GM12864 (cell line): ENCODE results near the gene SLC29A4.
"Not testable (repeated sequence)": the region's sequence is repeated elsewhere in the genome, so short reads cannot be mapped to it uniquely, and the experiment has no call there.

Source experiments
- DNase-seq: peaks from one replicate; pipeline ENCODE4 v3.0.0-alpha.2; 2011; ENCODE audit warnings: low read depth
- H3K4me3 ChIP-seq: 2 replicates; pipeline ENCODE4 v1.5.1; 2011; ENCODE audit warnings: mild to moderate bottlenecking, low read depth, low read length, control low read depth
- CTCF ChIP-seq: IDR thresholded peaks from 2 replicates; pipeline ENCODE4 v1.5.1; 2011; ENCODE audit warnings: low read depth, mild to moderate bottlenecking, moderate library complexity, low read length, control low read depth, inconsistent platforms; ENCODE audit errors: missing control alignments

The SLC29A4 gene

GRCh38 chr7:5314864-5315263 lies 32.1 kb downstream of the SLC29A4 start:
- DNase-seq = no peak
- TF ChIP-seq CTCF = no peak
- no peak overlapping the region for H3K4me3 ChIP-seq

DNA sequence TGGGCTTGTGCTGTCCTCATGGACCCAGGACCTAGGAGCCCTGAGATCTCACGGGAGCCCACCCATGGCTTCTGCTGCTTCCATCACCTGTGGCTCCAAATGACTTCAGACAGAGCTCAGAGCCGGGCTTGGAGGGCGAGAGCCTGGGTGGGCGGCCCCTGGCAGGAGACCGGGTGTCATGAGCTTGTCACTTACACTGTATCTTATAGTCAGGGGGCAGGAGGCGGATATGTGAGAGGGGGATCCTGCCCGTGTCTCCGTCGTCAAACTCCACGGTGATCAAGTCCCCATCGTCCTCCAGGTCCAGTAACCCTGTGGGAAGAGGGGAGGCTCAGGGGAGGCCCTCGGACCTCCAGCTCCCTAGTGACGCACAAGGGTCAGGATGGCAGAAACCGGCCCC lies 33.0 kb downstream of the SLC29A4 start:
- no peak overlapping the region for H3K4me3 ChIP-seq
- no peak for DNase-seq
- TF ChIP-seq CTCF = no peak

DNA sequence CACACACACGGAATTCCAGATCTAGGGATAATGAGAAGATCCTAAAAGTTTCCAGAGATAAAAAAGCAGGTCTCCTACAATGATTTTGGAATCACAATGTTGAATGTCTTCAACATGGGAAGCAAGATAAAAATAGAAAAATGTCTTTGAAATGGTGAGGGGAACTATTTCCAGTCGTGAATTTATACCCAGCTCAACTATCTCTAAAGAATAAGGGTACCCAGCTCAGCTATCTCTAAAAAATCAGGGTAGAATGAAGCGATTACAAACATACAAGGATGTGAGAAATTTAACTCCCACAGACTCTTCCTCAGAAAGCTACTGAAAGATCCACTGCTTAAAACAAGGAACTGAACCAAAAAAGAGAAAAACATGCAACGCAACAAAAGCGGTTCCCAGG lies 35.9 kb downstream of the SLC29A4 start:
- not testable (repeated sequence) for H3K4me3 ChIP-seq

GRCh38 chr7:5320391-5320790 lies 37.6 kb downstream of the SLC29A4 start:
- H3K4me3 ChIP-seq = no peak overlapping the region
- TF ChIP-seq CTCF = no peak
- no peak for DNase-seq

More for the DNA sequence above, 35.9 kb downstream of the SLC29A4 start:
- not testable (repeated sequence) for DNase-seq

DNA sequence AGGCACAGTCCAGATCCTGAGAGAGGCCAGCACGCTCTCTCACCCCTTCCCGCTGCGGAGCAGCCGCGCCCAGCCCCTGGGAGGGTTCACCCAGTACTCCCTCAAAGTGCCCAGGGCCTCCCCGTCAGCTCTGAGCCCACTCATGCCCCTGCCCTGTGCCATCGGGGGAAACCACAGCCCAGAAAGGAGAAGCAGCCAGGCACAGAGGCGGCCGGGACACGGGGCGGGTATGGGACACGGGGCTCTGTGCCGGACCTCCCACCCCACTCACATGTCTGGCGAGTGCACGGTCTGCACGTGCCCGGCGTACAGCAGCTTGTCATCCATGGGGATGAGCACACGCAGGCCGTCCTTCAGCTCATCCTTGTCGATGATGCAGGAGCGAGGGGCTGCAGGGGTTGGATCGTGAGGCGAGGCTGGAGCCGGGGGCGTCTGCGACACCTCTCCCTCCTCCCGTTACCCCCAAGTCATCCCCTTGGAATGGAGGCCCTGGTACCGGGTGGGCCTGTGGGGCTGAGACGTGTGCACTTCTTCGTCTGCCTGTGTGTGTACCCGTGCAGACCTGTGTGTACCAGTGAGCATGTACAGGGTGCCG lies 38.2 kb downstream of the SLC29A4 start:
- no peak for DNase-seq
- H3K4me3 ChIP-seq = no peak overlapping the region
- no peak for TF ChIP-seq CTCF

DNA sequence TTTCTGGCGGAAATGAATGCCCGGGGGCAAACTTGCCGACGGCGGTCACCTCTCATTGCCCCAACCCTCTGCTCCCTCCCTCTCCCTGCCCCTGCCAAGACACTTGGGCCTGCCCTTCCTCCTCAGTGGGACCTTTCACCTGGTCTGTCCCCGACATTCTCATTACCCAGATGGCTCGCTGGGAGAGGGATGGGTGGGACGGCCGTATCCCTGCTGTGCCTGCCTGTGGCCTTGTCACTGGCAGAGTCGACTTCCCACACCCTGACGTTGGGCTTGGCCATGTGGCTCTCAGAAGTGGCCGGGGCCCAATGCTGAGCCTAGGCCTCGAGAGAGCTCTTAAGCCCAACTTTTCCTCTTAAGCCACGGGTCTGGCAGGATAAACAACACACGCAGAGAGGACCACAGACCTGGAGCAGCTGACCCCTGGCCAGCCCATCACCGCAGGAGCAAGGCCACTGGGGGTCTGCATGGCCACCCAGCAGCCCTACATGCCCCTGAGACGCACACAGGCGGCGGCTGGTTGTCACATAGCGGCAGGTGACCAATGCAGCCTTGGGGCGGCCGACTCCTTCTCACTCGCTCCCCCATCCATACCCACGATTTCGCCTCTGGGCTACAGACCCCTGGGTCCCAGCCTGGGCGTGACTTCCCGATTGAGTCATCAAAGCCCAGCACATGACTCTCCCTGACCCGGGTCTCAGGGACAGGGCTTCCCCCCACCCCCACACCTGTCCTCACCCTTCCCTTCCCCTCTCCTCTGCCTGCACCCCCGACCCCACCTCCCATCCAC lies 40.1 kb downstream of the SLC29A4 start:
- no peak for DNase-seq
- TF ChIP-seq CTCF = no peak
- no peak overlapping the region for H3K4me3 ChIP-seq

DNA sequence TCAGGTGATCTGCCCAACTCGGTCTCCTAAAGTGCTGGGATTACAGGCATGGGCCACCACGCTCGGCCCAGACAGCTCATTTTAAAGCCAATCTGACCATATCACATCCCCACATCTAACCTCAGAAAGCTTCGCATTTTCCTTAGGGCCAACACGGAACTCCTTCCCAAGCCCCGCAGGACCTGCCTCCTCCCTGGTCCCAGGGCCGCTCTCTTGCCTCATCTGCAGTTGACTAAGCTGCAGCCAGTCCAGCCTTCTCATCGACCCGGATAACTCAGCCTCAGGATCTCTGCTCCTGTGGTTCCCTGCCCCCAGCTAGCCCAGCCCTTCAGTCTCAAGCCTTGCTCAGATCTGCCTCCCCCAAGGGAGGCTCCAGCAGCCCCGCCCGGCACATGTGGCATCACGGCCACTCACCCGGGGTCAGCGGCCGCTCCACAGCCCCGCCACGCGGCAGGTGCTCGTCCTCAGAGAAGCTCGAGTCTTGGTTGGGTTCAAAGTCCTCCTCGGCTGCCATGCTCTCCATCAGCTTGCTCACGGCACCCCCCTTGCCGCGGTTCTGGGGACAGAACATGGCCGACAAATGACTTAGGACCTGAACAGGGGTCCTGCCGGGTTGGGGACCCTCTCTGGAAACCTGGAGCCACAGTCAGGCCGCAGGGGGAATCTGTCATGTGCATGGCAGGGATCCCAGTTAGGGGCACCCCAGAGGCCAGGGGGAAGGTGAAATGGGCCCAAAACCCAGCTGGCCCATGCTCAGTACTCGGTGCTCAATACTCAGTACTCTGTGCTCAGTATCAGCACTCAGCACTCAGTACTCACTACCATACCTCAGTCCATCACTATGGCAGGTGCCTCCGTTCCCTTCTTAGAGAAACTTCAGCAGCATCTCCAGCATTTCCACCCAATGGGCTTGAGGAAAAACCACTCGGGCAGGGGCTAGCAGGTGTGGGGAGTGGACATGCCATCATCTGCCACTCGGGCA lies 41.3 kb downstream of the SLC29A4 start:
- not testable (repeated sequence) for H3K4me3 ChIP-seq, DNase-seq
